ENCODE results near the gene TAF11L12. TPM values are rescaled to one million over a fixed set of nuclear protein-coding genes. Genes with fewer than 3 reads are reported as not detected.
"Not testable (repeated sequence)": the region's sequence is repeated elsewhere in the genome, so short reads cannot be mapped to it uniquely, and the experiment has no call there.

TAF11L12 gene
- total RNA-seq, result not detected
- long read RNA-seq, result 0 reads

DNA sequence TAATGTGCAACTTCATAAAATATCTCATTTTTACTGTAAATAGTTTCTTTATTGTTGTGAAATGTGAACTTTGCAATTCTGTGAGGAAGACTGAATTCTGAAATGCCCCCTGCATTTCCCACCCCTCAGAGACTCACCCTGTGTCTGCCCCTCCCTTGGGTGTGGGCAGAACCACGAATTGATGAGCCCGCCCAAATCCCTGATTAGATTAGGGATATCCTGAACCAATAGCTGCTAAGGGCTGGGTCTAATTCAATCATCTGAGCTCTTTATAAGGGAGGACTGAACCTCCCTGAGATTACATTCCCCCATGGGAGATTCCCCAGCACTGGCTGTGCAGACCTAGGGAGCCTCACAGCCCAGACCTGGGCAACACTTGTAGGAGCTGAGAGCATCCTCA lies at the start of gene TAF11L12:
TAF11L12 (plus strand) TSS at position 301 of the 400 bp plus-strand sequence.
- DNase-seq; ATAC-seq; intact Hi-C loops (cut with micrococcal nuclease): not testable (repeated sequence)

GRCh38 chr5:17585658-17586057 lies 24.5 kb upstream of the TAF11L12 start, which contains the start of gene TAF11L7:
TAF11L7 (minus strand) TSS chr5:17585758.
- ATAC-seq; intact Hi-C loops (cut with micrococcal nuclease); DNase-seq: not testable (repeated sequence)

DNA sequence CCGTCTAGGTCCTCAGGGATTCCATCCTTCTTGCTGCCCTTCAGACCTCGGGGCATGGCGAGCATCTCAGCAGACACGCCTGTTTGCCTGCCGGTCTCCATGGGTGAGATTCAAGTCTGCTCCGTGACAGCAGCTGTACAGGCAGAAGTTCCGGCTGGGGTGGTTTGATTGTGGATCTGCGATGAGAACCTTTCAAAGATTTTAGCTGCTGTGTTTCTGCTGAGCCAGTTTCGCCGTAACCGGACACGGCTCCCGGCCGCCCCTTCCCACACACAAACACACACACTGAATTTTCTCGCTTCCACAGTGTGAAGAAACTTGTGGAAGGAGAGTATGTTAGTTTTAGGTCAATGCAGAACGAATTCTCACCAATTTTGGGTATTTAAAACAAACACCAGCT lies 19.3 kb upstream of the TAF11L12 start, which contains the start of gene TAF11L8:
TAF11L8 (minus strand) TSS at position 101 of the 400 bp plus-strand sequence.
- DNase-seq; intact Hi-C loops (cut with micrococcal nuclease); ATAC-seq: not testable (repeated sequence)

DNA sequence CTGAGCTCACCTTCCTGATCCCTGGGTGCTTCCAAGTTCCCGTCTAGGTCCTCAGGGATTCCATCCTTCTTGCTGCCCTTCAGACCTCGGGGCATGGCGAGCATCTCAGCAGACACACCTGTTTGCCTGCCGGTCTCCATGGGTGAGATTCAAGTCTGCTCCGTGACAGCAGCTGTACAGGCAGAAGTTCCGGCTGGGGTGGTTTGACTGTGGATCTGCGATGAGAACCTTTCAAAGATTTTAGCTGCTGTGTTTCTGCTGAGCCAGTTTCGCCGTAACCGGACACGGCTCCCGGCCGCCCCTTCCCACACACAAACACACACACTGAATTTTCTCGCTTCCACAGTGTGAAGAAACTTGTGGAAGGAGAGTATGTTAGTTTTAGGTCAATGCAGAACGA lies 15.9 kb upstream of the TAF11L12 start, which contains the start of gene TAF11L9:
TAF11L9 (minus strand) TSS at position 140 of the 400 bp plus-strand sequence.
- ATAC-seq; DNase-seq; intact Hi-C loops (cut with micrococcal nuclease): not testable (repeated sequence)

GRCh38 chr5:17597728-17598127 lies 12.5 kb upstream of the TAF11L12 start, which contains the start of gene TAF11L10:
TAF11L10 (minus strand) TSS chr5:17597828.
- DNase-seq; ATAC-seq; intact Hi-C loops (cut with micrococcal nuclease): not testable (repeated sequence)

DNA sequence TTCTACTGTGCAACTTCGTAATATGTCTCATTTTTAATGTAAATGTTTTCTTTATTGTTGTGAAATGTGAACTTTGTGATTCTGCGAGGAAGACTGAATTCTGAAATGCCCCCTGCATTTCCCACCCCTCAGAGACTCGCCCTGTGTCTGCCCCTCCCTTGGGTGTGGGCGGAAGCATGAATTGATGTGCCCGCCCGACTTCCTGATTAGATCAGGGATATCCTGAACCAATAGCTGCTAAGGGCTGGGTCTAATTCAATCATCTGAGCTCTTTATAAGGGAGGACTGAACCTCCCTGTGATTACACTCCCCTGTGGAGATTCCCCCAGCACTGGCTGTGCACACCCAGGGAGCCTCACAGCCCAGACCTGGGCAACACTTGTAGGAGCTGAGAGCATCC lies 6.3 kb upstream of the TAF11L12 start, which contains the start of gene TAF11L11:
TAF11L11 (plus strand) TSS at position 304 of the 400 bp plus-strand sequence.
- intact Hi-C loops (cut with micrococcal nuclease); DNase-seq; ATAC-seq: not testable (repeated sequence)

- DNase-seq (no peak), ATAC-seq (no peak)
- intact Hi-C loops (cut with micrococcal nuclease), result no loop called here
These were observed 5.2 kb upstream of the TAF11L12 start for GRCh38 chr5:17604951-17605350.

DNA sequence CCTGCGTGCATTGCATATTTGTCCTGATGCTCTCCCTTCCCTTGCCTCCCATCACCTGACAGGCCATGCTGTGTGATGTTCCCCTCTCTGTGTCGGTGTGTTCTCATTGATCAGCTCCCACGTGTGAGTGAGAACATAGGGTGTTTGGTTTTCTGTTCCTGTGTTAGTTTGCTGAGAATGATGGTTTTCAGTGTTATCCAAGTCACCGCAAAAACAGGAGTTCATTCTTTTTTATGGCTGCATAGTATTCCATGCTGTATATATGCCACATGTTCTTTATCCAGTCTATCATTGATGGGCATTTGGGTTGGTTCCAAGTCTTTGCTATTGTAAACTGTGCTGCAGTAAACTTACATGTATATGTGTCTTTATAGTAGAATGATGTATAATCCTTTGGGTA lies 2.7 kb upstream of the TAF11L12 start:
- DNase-seq; ATAC-seq; intact Hi-C loops (cut with micrococcal nuclease): not testable (repeated sequence)

DNA sequence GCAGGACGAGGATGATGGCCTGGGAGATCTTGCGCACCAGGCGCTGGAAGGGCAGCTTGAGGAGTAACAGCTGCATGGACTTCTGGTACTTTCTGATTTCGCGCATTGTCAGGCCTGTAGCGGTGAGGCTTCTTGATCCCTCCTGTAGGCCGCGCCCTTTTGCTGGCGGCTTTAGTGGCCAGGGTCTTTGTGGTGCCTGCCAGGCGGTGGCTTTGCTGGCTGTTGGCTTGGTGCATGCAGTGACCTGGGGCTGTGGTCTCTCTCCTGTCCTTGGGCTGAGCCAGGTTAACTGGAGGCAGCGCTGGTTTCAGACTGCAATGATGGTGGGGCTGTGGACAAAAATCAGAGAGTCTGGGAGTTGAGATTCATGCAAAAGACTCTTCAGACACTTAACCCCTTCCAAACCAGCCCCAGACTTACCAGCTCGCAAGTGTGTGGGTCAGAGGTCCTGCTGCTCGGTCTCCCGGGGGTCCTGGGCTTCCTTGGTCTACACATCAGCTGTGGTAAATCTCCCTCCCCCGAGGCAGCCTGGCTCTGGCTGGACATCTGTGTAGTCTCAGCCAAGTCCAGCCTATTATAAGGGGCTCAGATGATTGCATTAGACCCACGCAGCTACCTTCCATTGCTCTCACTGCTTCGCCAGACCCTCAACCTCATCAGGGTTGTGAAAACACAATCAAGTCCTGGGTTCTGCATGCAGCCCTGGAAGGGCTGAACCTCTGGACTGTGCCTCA lies 4.8 kb downstream of the TAF11L12 start:
- intact Hi-C loops (cut with micrococcal nuclease), result no loop called here
- ATAC-seq (no peak), DNase-seq (no peak)

GRCh38 chr5:17619354-17619753 lies 9.2 kb downstream of the TAF11L12 start:
- ATAC-seq, result no peak
- no peak for DNase-seq
- intact Hi-C loops (cut with micrococcal nuclease), result no loop called here

GRCh38 chr5:17620627-17621026 lies 10.4 kb downstream of the TAF11L12 start:
- intact Hi-C loops (cut with micrococcal nuclease), result no loop called here
- DNase-seq (no peak), ATAC-seq (no peak)

GRCh38 chr5:17625686-17626085 lies 15.5 kb downstream of the TAF11L12 start:
- ATAC-seq (no peak), DNase-seq (no peak)
- intact Hi-C loops (cut with micrococcal nuclease), result no loop called here

DNA sequence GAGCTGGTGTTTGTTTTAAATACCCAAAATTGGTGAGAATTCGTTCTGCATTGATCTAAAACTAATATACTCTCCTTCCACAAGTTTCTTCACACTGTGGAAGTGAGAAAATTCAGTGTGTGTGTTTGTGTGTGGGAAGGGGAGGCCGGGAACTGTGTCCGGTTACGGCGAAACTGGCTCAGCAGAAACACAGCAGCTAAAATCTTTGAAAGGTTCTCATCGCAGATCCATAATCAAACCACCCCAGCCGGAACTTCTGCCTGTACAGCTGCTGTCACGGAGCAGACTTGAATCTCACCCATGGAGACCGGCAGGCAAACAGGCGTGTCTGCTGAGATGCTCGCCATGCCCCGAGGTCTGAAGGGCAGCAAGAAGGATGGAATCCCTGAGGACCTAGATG lies 21.6 kb downstream of the TAF11L12 start, which contains the start of gene TAF11L13:
TAF11L13 (plus strand) TSS at position 301 of the 400 bp plus-strand sequence.
- intact Hi-C loops (cut with micrococcal nuclease); DNase-seq; ATAC-seq: not testable (repeated sequence)

DNA sequence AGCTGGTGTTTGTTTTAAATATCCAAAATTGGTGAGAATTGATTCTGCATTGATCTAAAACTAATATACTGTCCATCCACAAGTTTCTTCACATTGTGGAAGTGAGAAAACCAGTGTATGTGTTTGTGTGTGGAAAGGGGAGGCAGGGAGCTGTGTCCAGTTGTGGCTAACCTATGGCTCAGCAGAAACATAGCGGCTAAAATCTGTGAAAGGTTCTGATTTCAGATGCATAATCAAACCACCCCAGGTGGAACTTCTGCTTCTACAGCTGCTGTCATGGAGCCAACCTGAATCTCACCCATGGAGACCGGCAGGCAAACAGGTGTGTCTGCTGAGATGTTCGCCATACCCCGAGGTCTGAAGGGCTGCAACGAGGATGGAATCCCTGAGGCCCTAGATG lies 24.0 kb downstream of the TAF11L12 start, which contains the start of gene TAF11L14:
TAF11L14 (plus strand) TSS at position 301 of the 400 bp plus-strand sequence.
- ATAC-seq (no peak), DNase-seq (no peak)
- intact Hi-C loops (cut with micrococcal nuclease), result no loop called here

- DNase-seq; intact Hi-C loops (cut with micrococcal nuclease); ATAC-seq: not testable (repeated sequence)
These were observed 39.0 kb downstream of the TAF11L12 start for GRCh38 chr5:17649232-17649631.

GRCh38 chr5:17655201-17655759 lies 45.1 kb downstream of the TAF11L12 start:
- ATAC-seq; intact Hi-C loops (cut with micrococcal nuclease); DNase-seq: not testable (repeated sequence)

DNA sequence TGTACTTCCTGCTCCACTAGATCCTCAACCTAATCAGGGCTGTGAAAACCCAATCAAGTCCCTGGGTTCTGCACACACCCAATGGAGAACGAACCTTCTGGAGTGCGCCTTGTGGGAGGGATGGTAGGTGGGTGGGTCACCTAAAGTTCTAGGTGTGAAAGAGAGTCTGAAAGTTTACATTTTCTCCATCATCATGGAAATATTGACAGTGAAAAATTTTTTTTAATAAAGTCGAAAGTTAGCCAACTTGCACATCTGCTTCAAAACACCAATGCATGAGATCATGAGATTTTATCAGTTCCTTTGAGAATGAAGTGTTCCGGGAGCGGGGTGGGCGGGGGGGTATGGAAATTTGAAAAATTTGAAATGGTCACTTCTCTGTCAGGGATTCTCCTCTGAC lies 45.7 kb downstream of the TAF11L12 start:
- DNase-seq (no peak), ATAC-seq (no peak)
- intact Hi-C loops (cut with micrococcal nuclease), result no loop called here
